SHP77 treated with DMSO at 0.1 percent for 48 hours (cell line): ENCODE results near the gene ZSCAN5A.
"Not testable (repeated sequence)": the region's sequence is repeated elsewhere in the genome, so short reads cannot be mapped to it uniquely, and the experiment has no call there.

ENCODE experiments used
- DNase-seq: peaks from one replicate; lab custom pipeline; 2025; lab: John Stamatoyannopoulos, UW

Gene ZSCAN5A

DNA sequence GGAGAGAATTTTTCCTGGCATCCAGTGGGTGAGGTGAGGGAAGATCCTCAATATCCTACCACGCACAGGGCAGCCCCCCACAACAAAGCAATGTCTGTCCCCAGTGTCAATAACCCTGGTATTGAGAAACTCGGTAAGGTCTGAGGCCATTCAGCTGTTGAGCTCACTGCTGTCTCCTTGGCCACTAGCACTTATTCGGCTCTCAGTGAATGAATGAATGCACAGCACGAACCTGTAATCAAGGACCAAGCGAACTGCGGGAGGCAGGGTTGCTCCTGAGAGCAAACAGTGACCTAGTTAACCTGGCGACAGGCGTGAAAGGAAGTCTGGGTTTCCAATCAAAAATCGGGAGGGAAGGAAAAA, 640 bp downstream of the ZSCAN5A start:
- no peak for DNase-seq

GRCh38 chr19:56312787-56313657, 1.6 kb downstream of the ZSCAN5A start:
- DNase-seq = no peak

DNA sequence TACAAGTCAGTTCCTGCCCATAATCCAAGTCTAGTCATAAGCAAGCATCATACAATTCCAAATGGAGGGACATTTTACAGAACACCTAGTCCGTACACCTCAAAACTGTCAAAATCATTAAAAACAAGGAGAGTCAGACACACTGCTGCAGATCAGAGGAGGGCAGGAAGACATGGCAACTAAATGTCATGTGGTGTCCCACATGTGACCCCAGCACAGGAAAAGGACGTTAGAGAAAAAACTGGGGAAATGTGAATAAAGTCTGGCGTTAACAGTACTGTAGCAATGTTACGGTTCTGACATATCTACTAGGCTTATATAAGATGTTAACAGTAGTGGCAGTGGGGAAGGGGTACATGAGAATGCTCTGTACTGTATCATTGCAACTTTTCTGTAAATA, 2.3 kb downstream of the ZSCAN5A start:
- no peak for DNase-seq

- DNase-seq = no peak
Measured at GRCh38 chr19:56310462-56310861, 4.2 kb downstream of the ZSCAN5A start.

DNA sequence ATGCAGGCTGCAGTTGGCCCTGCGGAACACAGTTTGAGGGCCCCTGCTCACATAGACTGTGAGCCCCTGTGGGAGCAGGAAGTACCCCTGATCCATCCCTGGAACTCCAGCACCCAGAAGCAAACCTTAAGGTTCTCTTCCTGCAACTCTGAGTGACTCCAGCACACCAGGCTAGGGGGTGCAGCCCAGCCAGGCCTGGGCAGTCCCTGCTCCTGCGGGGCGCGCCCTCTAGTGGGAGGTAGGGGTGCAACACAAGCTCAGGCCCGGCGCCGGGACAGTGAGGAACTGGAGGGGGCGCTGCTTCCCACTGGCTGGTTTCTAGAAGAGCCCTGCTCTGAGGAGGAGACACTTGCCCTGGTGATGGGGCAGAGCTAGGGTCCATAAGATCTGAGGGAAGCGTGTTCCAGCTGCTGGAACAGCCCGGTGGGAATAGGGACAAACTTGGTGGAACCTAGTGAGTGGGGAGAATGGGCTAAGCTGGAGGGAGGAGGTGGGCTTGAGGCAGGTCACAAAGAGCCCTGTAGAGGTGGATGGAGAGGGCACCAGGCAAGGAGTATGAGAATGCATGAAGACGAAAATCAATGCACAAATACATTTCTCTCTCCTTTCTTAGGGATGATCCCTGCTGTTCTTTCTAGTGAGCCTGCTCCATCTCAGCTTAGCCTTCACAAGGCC, 5.0 kb downstream of the ZSCAN5A start:
- peak; percentile 3 for DNase-seq

- no peak for DNase-seq
Measured at GRCh38 chr19:56308792-56309191, 5.8 kb downstream of the ZSCAN5A start.

DNA sequence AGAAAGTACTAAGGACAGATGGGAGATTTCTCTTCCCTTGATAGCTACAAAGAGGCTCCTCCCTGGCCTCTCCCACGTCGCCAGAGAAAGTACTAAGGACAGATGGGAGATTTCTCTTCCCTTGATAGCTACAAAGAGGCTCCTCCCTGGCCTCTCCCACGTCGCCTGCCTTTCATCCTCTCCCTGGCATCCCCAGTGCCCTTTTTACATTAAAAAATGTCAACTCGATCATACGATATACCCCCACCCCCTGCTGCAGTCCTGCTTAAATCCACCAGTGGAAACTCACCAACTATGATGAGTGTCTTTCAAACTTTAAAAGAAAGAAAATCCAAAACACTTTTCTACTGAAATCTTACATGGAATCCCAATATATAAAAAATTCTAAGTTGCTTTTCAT, 7.6 kb downstream of the ZSCAN5A start:
- DNase-seq = not testable (repeated sequence)

DNA sequence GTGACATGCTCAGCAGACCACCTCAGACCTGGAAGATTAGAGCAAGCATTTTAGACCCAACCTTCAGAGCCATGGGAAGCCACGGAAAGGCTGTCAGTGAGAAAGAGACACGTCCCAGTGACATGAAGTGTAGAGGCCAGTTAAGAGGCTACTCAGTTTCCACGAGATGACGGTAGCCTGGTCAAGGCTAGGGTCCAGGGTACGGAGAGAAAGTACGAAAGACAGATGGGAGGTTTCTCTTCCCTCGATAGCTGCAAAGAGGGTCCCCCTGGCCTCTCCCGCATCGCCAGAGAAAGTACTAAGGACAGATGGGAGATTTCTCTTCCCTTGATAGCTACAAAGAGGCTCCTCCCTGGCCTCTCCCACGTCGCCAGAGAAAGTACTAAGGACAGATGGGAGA, 8.6 kb downstream of the ZSCAN5A start:
- DNase-seq = no peak

- no peak for DNase-seq
Measured at GRCh38 chr19:56304243-56304642, 10.4 kb downstream of the ZSCAN5A start.

DNA sequence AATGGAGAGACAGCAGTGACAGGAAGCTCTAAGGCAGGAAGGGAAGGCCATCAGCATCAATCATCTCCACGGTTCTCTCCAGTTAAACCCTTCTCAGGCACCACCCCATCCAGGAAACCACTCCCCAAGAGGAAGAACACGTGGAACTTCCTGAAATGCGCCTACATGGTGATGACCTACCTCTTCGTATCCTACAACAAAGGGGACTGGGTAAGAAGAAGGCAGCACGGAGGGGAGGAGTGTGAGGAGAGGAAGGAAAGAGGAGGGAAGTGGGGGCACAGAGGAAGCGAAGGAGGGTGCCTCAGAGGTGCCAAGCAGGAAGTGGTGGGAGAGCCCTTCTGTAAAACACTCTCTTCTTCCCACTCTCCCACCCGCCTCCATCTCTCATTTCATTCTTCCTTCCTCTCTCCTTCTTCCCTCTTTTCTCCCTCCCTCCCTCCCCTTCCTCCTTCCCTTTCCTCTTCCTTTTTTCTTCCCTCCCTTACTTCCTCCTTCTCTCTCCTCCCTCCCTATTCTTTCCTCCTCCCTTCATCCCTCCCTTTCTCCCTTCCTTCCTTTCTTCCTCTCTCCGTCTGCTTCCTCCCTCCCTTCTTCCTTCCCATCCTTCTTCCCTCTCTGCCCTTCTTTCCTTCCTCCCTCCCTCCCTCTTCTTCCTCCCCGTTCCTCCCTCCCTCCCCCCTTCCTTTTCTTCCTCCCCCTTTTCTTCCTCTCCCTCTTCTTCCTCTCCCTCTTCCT, 12.6 kb downstream of the ZSCAN5A start:
- no peak for DNase-seq

- no peak for DNase-seq
Measured at GRCh38 chr19:56301155-56301554, 13.5 kb downstream of the ZSCAN5A start.

GRCh38 chr19:56299688-56300087, 15.0 kb downstream of the ZSCAN5A start:
- no peak for DNase-seq

DNA sequence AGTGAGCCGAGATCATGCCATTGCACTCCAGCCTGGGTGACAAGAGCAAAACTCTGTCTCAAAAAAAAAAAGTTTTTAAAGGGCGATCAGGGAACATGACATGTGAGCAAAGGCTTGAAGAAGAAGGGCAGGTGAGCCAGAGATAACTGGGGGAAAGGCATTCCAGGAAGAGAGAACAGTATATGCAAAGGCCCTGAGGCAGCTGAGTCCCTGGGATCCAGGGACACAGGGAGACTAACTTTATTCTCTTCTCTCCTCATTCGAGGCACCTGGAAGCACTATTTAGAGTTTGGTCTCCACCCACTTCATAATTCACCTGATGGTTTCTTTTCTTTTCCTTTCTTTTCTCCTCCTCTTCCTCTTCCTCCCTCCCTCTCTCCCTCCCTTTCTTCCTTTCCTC, 17.6 kb downstream of the ZSCAN5A start:
- DNase-seq = no peak

DNA sequence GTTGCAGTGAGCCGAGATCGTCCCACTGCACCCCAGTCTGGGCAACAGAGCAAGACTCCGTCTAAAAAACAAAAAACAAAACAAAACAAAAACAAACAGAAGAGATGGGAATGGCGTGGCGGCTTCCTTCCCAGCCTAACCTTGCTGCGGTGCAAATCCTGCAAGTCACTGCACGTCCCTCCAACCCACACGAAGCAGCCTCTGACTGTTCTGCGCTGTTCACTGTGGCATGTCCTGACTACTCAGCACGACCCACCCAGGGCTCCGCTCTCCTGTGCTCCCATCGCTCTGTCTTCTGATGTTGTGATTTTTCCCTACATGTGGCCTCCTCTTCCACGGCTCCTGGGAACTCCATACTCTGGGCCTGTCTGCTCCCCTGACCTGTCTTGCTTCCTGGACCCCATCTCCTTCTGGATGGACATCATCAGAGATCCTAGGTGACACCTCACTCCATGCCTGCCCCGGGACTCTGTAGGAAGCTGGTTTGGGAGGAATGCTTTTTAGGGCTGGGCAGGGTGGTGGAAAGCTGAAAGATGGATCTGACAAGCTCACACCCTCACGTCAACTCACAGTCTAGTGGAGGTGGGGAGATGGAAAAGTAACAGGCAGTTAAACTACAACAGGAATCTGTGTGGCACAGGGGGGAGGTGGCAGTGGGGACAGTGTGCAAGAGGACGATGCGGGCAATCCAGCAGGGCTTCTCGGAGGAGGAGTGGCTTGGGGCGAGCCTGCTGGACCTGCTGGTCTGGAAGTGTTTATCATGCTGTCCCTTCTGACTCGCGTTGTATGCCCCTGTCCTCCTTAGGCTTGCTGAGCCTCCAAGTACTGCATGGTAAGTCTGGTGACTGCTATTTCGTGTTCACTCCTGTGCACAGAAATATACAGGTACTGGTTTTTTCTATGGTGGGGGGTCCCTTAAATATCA, 18.8 kb downstream of the ZSCAN5A start:
- DNase-seq = no peak

GRCh38 chr19:56294549-56294948, 20.1 kb downstream of the ZSCAN5A start:
- DNase-seq = peak; percentile 54

DNA sequence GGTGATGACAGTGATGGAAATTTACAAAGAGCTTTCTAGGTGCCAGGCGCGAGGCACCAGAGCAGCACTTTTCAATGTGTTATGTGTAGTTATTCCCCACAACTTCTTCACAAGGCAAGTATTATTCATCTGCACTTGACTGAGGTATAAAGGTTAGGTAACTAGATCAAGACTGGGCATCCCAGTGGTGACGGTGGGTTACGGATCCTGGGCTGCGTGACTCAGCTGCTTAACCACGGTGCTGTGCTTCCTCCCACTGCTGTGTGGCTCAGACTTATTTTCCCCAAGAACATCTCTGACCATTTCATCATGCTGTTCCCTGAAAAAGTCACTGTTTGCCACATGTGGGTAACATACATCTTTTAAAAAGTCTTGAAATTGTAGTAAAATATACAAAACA, 22.8 kb downstream of the ZSCAN5A start:
- no peak for DNase-seq

- no peak for DNase-seq
Measured at GRCh38 chr19:56290104-56290503, 24.5 kb downstream of the ZSCAN5A start.

DNA sequence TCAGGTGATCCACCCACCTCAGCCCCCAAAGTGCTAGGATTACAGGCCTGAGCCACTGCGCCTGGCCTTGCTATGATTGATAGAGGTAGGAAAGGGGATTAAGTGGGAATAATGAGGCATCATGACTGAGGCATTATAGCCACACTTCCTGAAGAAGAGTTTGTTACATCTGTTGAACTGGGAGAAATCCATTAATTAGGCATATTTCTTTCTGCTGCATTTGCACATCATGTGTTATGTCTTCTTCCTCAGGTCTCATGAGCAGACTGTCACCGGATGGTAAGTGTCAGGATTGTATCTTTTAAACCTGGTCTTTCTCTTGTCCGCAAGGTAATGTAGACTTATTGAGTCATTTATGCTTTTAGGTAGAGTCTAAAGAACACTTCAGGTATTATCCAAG, 29.9 kb downstream of the ZSCAN5A start:
- DNase-seq = no peak

DNA sequence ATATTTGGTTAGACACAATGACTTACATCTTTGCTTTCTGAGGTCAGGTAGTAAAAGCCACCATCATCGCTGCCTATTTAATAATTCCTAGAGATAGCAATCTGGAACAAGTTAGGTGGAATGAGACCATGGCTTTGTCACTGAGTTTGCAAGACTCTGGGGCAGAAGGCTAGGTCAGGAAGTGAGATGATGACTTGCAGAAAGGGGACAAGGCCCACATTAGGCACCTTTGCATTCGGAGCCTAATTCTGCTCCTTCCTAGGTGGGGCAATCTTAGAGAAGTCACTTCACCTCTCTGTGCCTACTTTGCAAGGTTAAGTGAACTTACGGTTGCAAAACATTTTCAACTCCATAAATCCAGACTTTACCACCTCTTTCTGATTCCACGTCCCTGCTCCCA, 31.8 kb downstream of the ZSCAN5A start:
- no peak for DNase-seq

DNA sequence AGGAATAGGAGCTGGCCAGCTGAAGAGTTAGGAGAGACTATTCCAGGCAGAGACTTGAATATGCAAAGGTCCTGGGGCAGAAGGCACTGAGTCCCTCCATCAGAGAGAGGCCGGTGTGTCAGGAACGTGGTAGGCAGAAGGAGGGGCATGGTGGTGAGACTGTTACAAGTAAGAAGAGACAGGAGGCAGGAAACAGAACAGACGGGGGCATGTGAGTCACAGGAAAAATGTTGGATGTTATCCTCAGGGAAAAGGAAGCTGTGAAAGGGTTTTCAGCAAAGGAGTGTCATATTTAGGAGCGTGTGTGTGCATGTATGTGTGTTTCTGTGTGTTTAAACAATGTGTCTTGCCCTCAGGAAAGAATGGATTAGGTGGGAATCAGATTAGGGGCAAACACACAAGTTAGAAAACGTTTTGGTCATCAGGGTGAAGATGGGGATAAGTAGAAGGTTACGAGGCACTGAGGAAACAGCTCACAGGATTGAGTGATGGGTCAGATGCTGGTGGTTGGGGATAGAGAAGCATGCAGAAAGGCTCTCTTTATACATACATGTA, 41.0 kb downstream of the ZSCAN5A start:
- DNase-seq = no peak

DNA sequence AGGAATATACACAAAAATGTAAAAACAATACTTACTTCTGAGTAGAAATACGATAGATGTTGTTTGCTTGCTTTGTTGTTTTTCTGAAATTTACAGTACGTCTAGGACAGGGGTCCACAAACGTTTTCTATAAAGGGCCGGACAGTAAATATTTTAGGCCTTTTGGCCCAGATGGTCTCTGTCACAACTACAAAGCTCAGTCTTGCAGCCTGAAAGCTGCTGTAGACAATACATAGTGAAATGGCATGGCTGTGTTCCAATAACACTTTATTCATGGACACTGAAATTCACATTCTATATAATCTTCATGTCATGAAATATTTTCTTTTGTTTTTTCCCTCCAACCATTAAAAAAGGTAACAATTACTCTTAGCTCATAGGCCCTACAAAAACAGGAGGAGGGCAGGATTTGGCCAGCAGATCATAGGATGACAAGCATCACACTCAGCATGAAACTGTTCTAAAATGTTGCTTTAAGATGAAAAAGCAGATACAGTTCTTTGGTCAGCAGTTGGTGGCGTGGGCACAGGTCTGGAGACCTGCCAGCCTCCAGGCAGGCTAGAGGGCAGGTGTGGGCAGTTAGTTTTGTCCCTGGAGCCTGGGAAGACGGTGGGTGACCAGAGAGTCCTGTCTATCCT, 42.4 kb downstream of the ZSCAN5A start, which contains the start of gene EDDM13:
EDDM13 (plus strand) TSS at position 588 of the 638 bp plus-strand sequence. CDS start 87 bp downstream, outside the sequence.
- no peak for DNase-seq
